Measurements from ENCODE around the gene GSTM2.
"Not testable (repeated sequence)": the region's sequence is repeated elsewhere in the genome, so short reads cannot be mapped to it uniquely, and the experiment has no call there.

The GSTM2 gene

GRCh38 chr1:109664671-109665070 lies 3.2 kb upstream of the GSTM2 start:
- TF ChIP-seq CTCF (IDR thresholded peaks at IDR 0.05; ENCODE audit: low read depth, low read length), result no peak
- no peak for DNase-seq (ENCODE audit: low read depth, low spot score)
- in situ Hi-C loops (cut with HindIII; ENCODE audit: low sequenced_read_pairs), result no loop called here
- H3K4me3 ChIP-seq (ENCODE audit: low read depth, low read length), result no peak overlapping the region

GRCh38 chr1:109668123-109668775 lies 392 bp downstream of the GSTM2 start:
- TF ChIP-seq CTCF (IDR thresholded peaks at IDR 0.05; ENCODE audit: low read depth, low read length), result no peak
- H3K4me3 ChIP-seq (ENCODE audit: low read depth, low read length), result peak overlapping the region; percentile 49
- DNase-seq (ENCODE audit: low read depth, low spot score), result no peak
- in situ Hi-C loops (cut with HindIII; ENCODE audit: low sequenced_read_pairs), result no loop called here

- no peak for DNase-seq (ENCODE audit: low read depth, low spot score)
- no peak for TF ChIP-seq CTCF (IDR thresholded peaks at IDR 0.05; ENCODE audit: low read depth, low read length)
- in situ Hi-C loops (cut with HindIII; ENCODE audit: low sequenced_read_pairs), result no loop called here
- H3K4me3 ChIP-seq (ENCODE audit: low read depth, low read length), result no peak overlapping the region
Measured at GRCh38 chr1:109669246-109669948, 1.5 kb downstream of the GSTM2 start.

GRCh38 chr1:109669949-109670302 lies 2.1 kb downstream of the GSTM2 start:
- in situ Hi-C loops (cut with HindIII; ENCODE audit: low sequenced_read_pairs), result not testable (repeated sequence)

GRCh38 chr1:109671067-109671466 lies 3.2 kb downstream of the GSTM2 start:
- no peak for TF ChIP-seq CTCF (IDR thresholded peaks at IDR 0.05; ENCODE audit: low read depth, low read length)
- no peak overlapping the region for H3K4me3 ChIP-seq (ENCODE audit: low read depth, low read length)
- in situ Hi-C loops (cut with HindIII; ENCODE audit: low sequenced_read_pairs), result no loop called here
- DNase-seq (ENCODE audit: low read depth, low spot score), result no peak

More at GRCh38 chr1:109669949-109670302, 2.1 kb downstream of the GSTM2 start:
- H3K4me3 ChIP-seq (ENCODE audit: low read depth, low read length); DNase-seq (ENCODE audit: low read depth, low spot score): not testable (repeated sequence)

GRCh38 chr1:109673861-109674260 lies 6.0 kb downstream of the GSTM2 start:
- H3K4me3 ChIP-seq (ENCODE audit: low read depth, low read length); in situ Hi-C loops (cut with HindIII; ENCODE audit: low sequenced_read_pairs); DNase-seq (ENCODE audit: low read depth, low spot score): not testable (repeated sequence)

GRCh38 chr1:109676683-109677381 lies 9.0 kb downstream of the GSTM2 start:
- DNase-seq (ENCODE audit: low read depth, low spot score); in situ Hi-C loops (cut with HindIII; ENCODE audit: low sequenced_read_pairs); H3K4me3 ChIP-seq (ENCODE audit: low read depth, low read length): not testable (repeated sequence)

GRCh38 chr1:109677459-109677858 lies 9.6 kb downstream of the GSTM2 start:
- no peak for TF ChIP-seq CTCF (IDR thresholded peaks at IDR 0.05; ENCODE audit: low read depth, low read length)
- no peak for DNase-seq (ENCODE audit: low read depth, low spot score)
- H3K4me3 ChIP-seq (ENCODE audit: low read depth, low read length), result no peak overlapping the region
- in situ Hi-C loops (cut with HindIII; ENCODE audit: low sequenced_read_pairs), result no loop called here

- DNase-seq (ENCODE audit: low read depth, low spot score); H3K4me3 ChIP-seq (ENCODE audit: low read depth, low read length); in situ Hi-C loops (cut with HindIII; ENCODE audit: low sequenced_read_pairs): not testable (repeated sequence)
Measured at GRCh38 chr1:109678637-109679036, 10.8 kb downstream of the GSTM2 start.

- in situ Hi-C loops (cut with HindIII; ENCODE audit: low sequenced_read_pairs); DNase-seq (ENCODE audit: low read depth, low spot score); H3K4me3 ChIP-seq (ENCODE audit: low read depth, low read length): not testable (repeated sequence)
Measured at GRCh38 chr1:109684777-109685176, 16.9 kb downstream of the GSTM2 start.

- DNase-seq (ENCODE audit: low read depth, low spot score); in situ Hi-C loops (cut with HindIII; ENCODE audit: low sequenced_read_pairs); H3K4me3 ChIP-seq (ENCODE audit: low read depth, low read length): not testable (repeated sequence)
Measured at GRCh38 chr1:109685399-109685798, 17.5 kb downstream of the GSTM2 start.
